Trophoblast cell (in vitro differentiated cells and primary cell): ENCODE measurements around the gene IFI44L.

Experiments
- DNase-seq, 2 donors: peaks; one replicate each; pipeline ENCODE4 v3.0.0-alpha.2; 2016
- H2AFZ ChIP-seq: 2 replicates; pipeline ENCODE4 v1.6.1; 2013; ENCODE audit warnings: low read length, moderate library complexity, mild to moderate bottlenecking; ENCODE audit not compliant: insufficient read depth, poor library complexity
- H2AK5ac ChIP-seq: 2 replicates; pipeline ENCODE4 v1.6.1; 2013; ENCODE audit warnings: mild to moderate bottlenecking, low read length
- H2BK120ac ChIP-seq: 2 replicates; pipeline ENCODE4 v1.6.1; 2013; ENCODE audit warnings: low read length, mild to moderate bottlenecking, moderate library complexity; ENCODE audit not compliant: insufficient read depth, poor library complexity
- H2BK12ac ChIP-seq: 2 replicates; pipeline ENCODE4 v1.6.1; 2013; ENCODE audit warnings: mild to moderate bottlenecking, low read length, moderate library complexity
- H2BK5ac ChIP-seq: 2 replicates; pipeline ENCODE4 v1.6.1; 2013; ENCODE audit warnings: low read length, low read depth, moderate library complexity, mild to moderate bottlenecking; ENCODE audit not compliant: poor library complexity
- H3K14ac ChIP-seq: 2 replicates; pipeline ENCODE4 v1.6.1; 2013; ENCODE audit warnings: mild to moderate bottlenecking, low read length
- H3K18ac ChIP-seq: 2 replicates; pipeline ENCODE4 v1.6.1; 2013; ENCODE audit warnings: mild to moderate bottlenecking, low read length
- H3K23ac ChIP-seq: 2 replicates; pipeline ENCODE4 v1.6.1; 2013; ENCODE audit warnings: low read length
- H3K27ac ChIP-seq: 2 replicates; pipeline ENCODE4 v1.5.1; 2013; ENCODE audit warnings: low read depth, mild to moderate bottlenecking, inconsistent platforms, low read length, moderate library complexity
- H3K27me3 ChIP-seq: 2 replicates; pipeline ENCODE4 v1.6.1; 2013; ENCODE audit warnings: inconsistent platforms, mild to moderate bottlenecking, low read length, moderate library complexity; ENCODE audit not compliant: insufficient read depth
- H3K36me3 ChIP-seq, 2 experiments: 1 replicate in 1 of 2; 2 replicates in 1 of 2; pipeline ENCODE4 v1.6.1; 2013; ENCODE audit warnings: low read length in 2 of 2, mild to moderate bottlenecking in 2 of 2, moderate library complexity in 1 of 2; ENCODE audit not compliant: insufficient read depth in 2 of 2, control insufficient read depth in 1 of 2
- H3K4ac ChIP-seq: 2 replicates; pipeline ENCODE4 v1.6.1; 2013; ENCODE audit warnings: low read depth, mild to moderate bottlenecking, low read length, moderate library complexity
- H3K4me1 ChIP-seq, 2 experiments: 1 replicate in 1 of 2; 2 replicates in 1 of 2; pipeline ENCODE4 v1.6.1; 2013; ENCODE audit warnings: low read length in 2 of 2, mild to moderate bottlenecking in 2 of 2, moderate library complexity in 1 of 2; ENCODE audit not compliant: insufficient read depth in 2 of 2, control insufficient read depth in 1 of 2
- H3K4me2 ChIP-seq: 2 replicates; pipeline ENCODE4 v1.6.1; 2013; ENCODE audit warnings: inconsistent platforms, mild to moderate bottlenecking, low read length, moderate library complexity
- H3K4me3 ChIP-seq: 2 replicates; pipeline ENCODE4 v1.5.1; 2013; ENCODE audit warnings: mild to moderate bottlenecking, low read depth, low read length, inconsistent platforms
- H3K79me1 ChIP-seq: one replicate; pipeline ENCODE4 v1.6.1; 2013; ENCODE audit warnings: low read length
- H3K79me2 ChIP-seq: 2 replicates; pipeline ENCODE4 v1.6.1; 2013; ENCODE audit warnings: low read length, mild to moderate bottlenecking; ENCODE audit not compliant: control insufficient read depth, insufficient read depth, poor library complexity
- H3K9ac ChIP-seq: 2 replicates; pipeline ENCODE4 v1.6.1; 2013; ENCODE audit warnings: mild to moderate bottlenecking, low read length
- H3K9me3 ChIP-seq: 2 replicates; pipeline ENCODE4 v1.6.1; 2013; ENCODE audit warnings: low read depth, mild to moderate bottlenecking, control low read depth, inconsistent platforms, low read length; ENCODE audit not compliant: insufficient read depth
- H4K12ac ChIP-seq: 2 replicates; pipeline ENCODE4 v1.6.1; 2013; ENCODE audit warnings: low read depth, mild to moderate bottlenecking, low read length, moderate library complexity
- H4K8ac ChIP-seq: 2 replicates; pipeline ENCODE4 v1.6.1; 2013; ENCODE audit warnings: low read depth, mild to moderate bottlenecking, low read length, moderate library complexity
- H4K91ac ChIP-seq: one replicate; pipeline ENCODE4 v1.6.1; 2013; ENCODE audit warnings: low read depth, mild to moderate bottlenecking, low read length, moderate library complexity
- WGBS: extraction: QIAGEN DNeasy Blood & Tissue Kit; methylation state at CpG from one replicate; pipeline ENCODE4 v1.1.7; 2013; ENCODE audit warnings: missing lambda C conversion rate; ENCODE audit not compliant: insufficient read length, insufficient coverage; ENCODE audit errors: extremely low coverage; 5-methylcytosine and 5-hydroxymethylcytosine counted together

IFI44L gene

DNA sequence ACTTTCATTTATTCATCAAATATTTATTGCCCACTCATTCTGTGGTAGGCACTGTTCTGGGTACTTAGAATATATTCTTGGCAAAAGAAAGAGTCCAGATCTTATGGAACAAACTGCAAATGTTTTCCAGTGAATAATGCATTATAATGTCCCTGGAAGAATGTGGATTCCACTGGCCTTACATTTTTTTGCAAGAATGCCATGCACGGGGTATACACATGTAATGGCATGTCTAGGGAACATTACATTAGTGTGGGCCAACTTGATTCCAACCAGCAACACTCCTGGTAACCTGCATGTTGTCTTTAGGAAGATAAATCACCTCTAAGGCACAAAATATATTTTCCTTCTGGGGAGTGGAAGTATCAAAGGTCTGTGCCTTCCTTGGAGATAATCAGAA, 33.0 kb upstream of the IFI44L start:
- Histone ChIP-seq H3K79me1 (no peaks in the 10 kb centered on the region), H3K4ac (no peak overlapping the region), H3K79me2 (no peaks in the 10 kb centered on the region), H2BK5ac (no peak overlapping the region), H4K12ac (no peak overlapping the region), H3K4me3 (no peak overlapping the region), H3K9ac (no peak overlapping the region), H2AK5ac (no peak overlapping the region), H2BK120ac (no peak overlapping the region), H3K4me2 (no peak overlapping the region), H3K23ac (no peak overlapping the region), H2AFZ (no peak overlapping the region), H4K8ac (no peak overlapping the region), H2BK12ac (no peak overlapping the region), H4K91ac (no peak overlapping the region), H3K27ac (no peak overlapping the region), H3K18ac (no peak overlapping the region), H3K14ac (no peak overlapping the region), H3K27me3 (no peaks in the 10 kb centered on the region), H3K9me3 (no peaks in the 10 kb centered on the region), H3K4me1 (no peaks in the 10 kb centered on the region), H3K36me3 (no peaks in the 10 kb centered on the region)
- no CpG with 5 or more reads among the region's 1 CpG for WGBS
- DNase-seq: peak; percentile 10 to 67

DNA sequence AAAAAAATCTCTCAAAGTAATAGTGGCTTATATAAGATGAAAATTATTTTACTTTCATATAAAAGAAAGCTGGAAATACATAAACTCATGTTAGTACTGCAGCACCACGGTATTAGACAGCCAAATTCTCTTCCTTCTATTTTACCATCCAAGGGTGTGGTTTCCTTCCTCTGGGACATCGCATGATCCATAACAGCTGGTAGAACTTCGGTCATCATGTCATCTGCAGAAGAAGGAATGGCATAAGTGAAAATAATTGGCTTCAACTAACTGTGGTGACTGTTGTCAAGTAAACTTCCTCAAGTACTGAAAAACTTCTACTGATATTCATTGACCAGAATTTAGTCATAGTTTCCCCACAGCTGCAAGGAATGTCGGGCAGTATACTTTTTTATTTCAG, 28.3 kb upstream of the IFI44L start:
- H3K27ac ChIP-seq: no peak overlapping the region
- no peak overlapping the region for H3K23ac ChIP-seq
- H4K8ac ChIP-seq: no peak overlapping the region
- H4K12ac ChIP-seq: no peak overlapping the region
- H2BK12ac ChIP-seq: no peak overlapping the region
- no CpG with 5 or more reads among the region's 4 CpGs for WGBS
- no peaks in the 10 kb centered on the region for H3K79me1 ChIP-seq
- H2AFZ ChIP-seq: no peak overlapping the region
- no peak overlapping the region for H3K18ac ChIP-seq
- H3K27me3 ChIP-seq: no peaks in the 10 kb centered on the region
- H3K9me3 ChIP-seq: no peaks in the 10 kb centered on the region
- no peak overlapping the region for H4K91ac ChIP-seq
- no peak overlapping the region for H3K4me2 ChIP-seq
- H2AK5ac ChIP-seq: no peak overlapping the region
- no peak overlapping the region for H3K4ac ChIP-seq
- H3K4me3 ChIP-seq: no peak overlapping the region
- no peak overlapping the region for H3K9ac ChIP-seq
- H2BK5ac ChIP-seq: no peak overlapping the region
- H3K79me2 ChIP-seq: no peaks in the 10 kb centered on the region
- no peaks in the 10 kb centered on the region for H3K36me3 ChIP-seq
- no peak for DNase-seq
- no peak overlapping the region for H2BK120ac ChIP-seq
- no peaks in the 10 kb centered on the region for H3K4me1 ChIP-seq
- H3K14ac ChIP-seq: no peak overlapping the region

DNA sequence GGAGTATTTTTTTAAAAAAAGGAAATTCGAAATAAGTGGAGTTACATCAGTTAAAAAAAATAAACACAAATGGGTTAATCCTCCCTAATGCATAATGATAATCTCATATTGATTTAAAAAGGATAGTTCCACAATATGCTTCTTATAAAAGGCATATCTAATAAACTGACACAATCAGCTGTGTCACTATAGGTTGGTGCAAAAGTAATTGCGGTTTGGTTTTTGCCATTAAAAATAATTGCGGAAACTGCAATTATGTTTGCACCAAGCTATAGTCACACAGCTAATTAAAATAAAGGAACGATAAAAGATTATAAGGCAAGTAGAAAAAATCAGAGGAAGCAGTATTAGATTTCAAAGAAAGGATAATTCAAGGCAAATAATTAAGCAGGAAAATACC, 21.0 kb upstream of the IFI44L start:
- H2BK12ac ChIP-seq: no peak overlapping the region
- no peak overlapping the region for H2AK5ac ChIP-seq
- H3K27ac ChIP-seq: no peak overlapping the region
- no peaks in the 10 kb centered on the region for H3K79me1 ChIP-seq
- no peak overlapping the region for H3K4me2 ChIP-seq
- no CpG with 5 or more reads among the region's 4 CpGs for WGBS
- no peaks in the 10 kb centered on the region for H3K27me3 ChIP-seq
- no peak overlapping the region for H4K8ac ChIP-seq
- no peak overlapping the region for H2AFZ ChIP-seq
- H3K23ac ChIP-seq: no peak overlapping the region
- H3K4me1 ChIP-seq: no peaks in the 10 kb centered on the region
- H3K9ac ChIP-seq: no peak overlapping the region
- H3K4ac ChIP-seq: no peak overlapping the region
- H3K36me3 ChIP-seq: no peaks in the 10 kb centered on the region
- no peak overlapping the region for H3K4me3 ChIP-seq
- H4K91ac ChIP-seq: no peak overlapping the region
- no peak overlapping the region for H2BK120ac ChIP-seq
- H2BK5ac ChIP-seq: no peak overlapping the region
- no peak overlapping the region for H3K14ac ChIP-seq
- H4K12ac ChIP-seq: no peak overlapping the region
- no peak for DNase-seq
- H3K79me2 ChIP-seq: no peaks in the 10 kb centered on the region
- H3K9me3 ChIP-seq: no peaks in the 10 kb centered on the region
- H3K18ac ChIP-seq: no peak overlapping the region

DNA sequence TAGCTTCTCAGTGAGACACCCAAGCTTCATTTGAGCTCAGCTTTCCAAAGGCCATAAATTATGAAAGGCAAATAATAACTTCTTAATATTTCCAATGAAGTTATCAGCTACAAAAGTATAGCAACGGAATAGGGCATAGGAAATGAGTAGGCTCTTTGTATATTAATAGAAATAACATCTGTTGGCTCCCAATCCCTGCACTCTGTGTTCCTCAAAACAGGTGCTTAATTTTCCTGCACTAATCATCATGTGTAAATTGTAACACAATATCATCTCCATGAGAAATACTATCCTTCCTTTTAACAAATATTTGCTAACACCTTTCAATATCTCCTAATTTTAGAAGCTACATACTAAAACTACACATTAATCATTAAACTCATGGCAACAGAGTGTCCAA, 19.2 kb upstream of the IFI44L start:
- no peak overlapping the region for H4K91ac ChIP-seq
- H3K27ac ChIP-seq: no peak overlapping the region
- H3K18ac ChIP-seq: no peak overlapping the region
- H3K79me2 ChIP-seq: no peaks in the 10 kb centered on the region
- WGBS: no CpG with 5 or more reads among the region's 1 CpG
- no peak overlapping the region for H3K4me2 ChIP-seq
- no peaks in the 10 kb centered on the region for H3K9me3 ChIP-seq
- no peak overlapping the region for H4K12ac ChIP-seq
- DNase-seq: no peak
- no peak overlapping the region for H2AK5ac ChIP-seq
- no peak overlapping the region for H3K4me3 ChIP-seq
- no peaks in the 10 kb centered on the region for H3K27me3 ChIP-seq
- H3K4ac ChIP-seq: no peak overlapping the region
- H3K14ac ChIP-seq: no peak overlapping the region
- H2BK120ac ChIP-seq: no peak overlapping the region
- no peaks in the 10 kb centered on the region for H3K36me3 ChIP-seq
- no peak overlapping the region for H3K9ac ChIP-seq
- H2BK12ac ChIP-seq: no peak overlapping the region
- no peak overlapping the region for H4K8ac ChIP-seq
- no peak overlapping the region for H2BK5ac ChIP-seq
- H2AFZ ChIP-seq: no peak overlapping the region
- no peaks in the 10 kb centered on the region for H3K79me1 ChIP-seq
- H3K4me1 ChIP-seq: no peaks in the 10 kb centered on the region
- H3K23ac ChIP-seq: no peak overlapping the region
